Measurements from ENCODE around the gene VEGFB.
A peak's percentile ranks its signal among the peaks of the same experiment; 100 is the strongest.

Gene VEGFB

GRCh38 chr11:64263021-64263946, 28.9 kb downstream of the VEGFB start:
- DNase-seq: no peak

GRCh38 chr11:64263947-64264317, 29.5 kb downstream of the VEGFB start:
- DNase-seq: no peak

- no peak for DNase-seq
Observed at GRCh38 chr11:64264371-64264852, 30.0 kb downstream of the VEGFB start.

GRCh38 chr11:64265176-64266160, 31.1 kb downstream of the VEGFB start:
- DNase-seq: no peak

GRCh38 chr11:64266339-64266738, 32.0 kb downstream of the VEGFB start:
- no peak for DNase-seq

- DNase-seq: no peak
Observed at GRCh38 chr11:64267207-64267945, 33.0 kb downstream of the VEGFB start.

GRCh38 chr11:64268025-64268892, 33.9 kb downstream of the VEGFB start:
- DNase-seq: no peak

GRCh38 chr11:64268893-64269539, 34.6 kb downstream of the VEGFB start:
- no peak for DNase-seq

- DNase-seq: peak; percentile 98
Observed at GRCh38 chr11:64269540-64270220, 35.3 kb downstream of the VEGFB start.

GRCh38 chr11:64275031-64275800, 40.8 kb downstream of the VEGFB start:
- no peak for DNase-seq

- no peak for DNase-seq
Observed at GRCh38 chr11:64275841-64276240, 41.5 kb downstream of the VEGFB start.

GRCh38 chr11:64276653-64277431, 42.5 kb downstream of the VEGFB start:
- DNase-seq: no peak

GRCh38 chr11:64278576-64279190, 44.3 kb downstream of the VEGFB start:
- DNase-seq: no peak

- DNase-seq: no peak
Observed at GRCh38 chr11:64281957-64282770, 47.8 kb downstream of the VEGFB start.

GRCh38 chr11:64283092-64283491, 48.7 kb downstream of the VEGFB start:
- no peak for DNase-seq

GRCh38 chr11:64284048-64284961, 49.9 kb downstream of the VEGFB start, which contains the start of gene BAD:
TSS of gene BAD (minus strand) at chr11:64284665. CDS start at chr11:64284368, 297 bp downstream.
- DNase-seq: peak; percentile 95
